HG02973 (cell line): Measurements from ENCODE around the gene ZNF185.
A peak's percentile ranks its signal among the peaks of the same experiment; 100 is the strongest.

Experiments used
- ATAC-seq: cut with Tn5 transposase; IDR thresholded peaks from one replicate; pipeline ENCODE4 v1.9.1; 2021; ENCODE audit warnings: moderate library complexity; ENCODE audit not compliant: unreplicated experiment

ZNF185 gene

DNA sequence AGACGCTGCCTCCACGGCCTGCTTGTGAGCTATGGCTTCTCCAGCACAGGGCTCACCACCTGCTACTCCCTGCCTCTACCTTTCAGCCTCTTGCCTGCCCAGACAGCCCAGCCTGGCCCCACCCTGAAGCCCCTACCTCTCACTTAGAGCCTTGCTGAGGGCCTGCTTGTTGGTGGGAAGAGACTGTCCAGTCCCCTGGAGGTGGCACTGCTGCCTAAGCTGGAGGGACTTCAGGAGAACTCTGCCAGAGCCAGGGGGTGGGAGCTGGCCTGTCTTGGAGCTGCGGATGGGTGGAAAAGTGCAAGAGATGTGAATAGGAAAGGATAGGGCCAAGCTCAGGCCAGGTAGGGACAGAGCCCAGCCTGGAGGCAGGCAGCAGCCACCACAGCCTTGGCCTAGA is 2.7 kb upstream of the ZNF185 start:
- no peak for ATAC-seq

DNA sequence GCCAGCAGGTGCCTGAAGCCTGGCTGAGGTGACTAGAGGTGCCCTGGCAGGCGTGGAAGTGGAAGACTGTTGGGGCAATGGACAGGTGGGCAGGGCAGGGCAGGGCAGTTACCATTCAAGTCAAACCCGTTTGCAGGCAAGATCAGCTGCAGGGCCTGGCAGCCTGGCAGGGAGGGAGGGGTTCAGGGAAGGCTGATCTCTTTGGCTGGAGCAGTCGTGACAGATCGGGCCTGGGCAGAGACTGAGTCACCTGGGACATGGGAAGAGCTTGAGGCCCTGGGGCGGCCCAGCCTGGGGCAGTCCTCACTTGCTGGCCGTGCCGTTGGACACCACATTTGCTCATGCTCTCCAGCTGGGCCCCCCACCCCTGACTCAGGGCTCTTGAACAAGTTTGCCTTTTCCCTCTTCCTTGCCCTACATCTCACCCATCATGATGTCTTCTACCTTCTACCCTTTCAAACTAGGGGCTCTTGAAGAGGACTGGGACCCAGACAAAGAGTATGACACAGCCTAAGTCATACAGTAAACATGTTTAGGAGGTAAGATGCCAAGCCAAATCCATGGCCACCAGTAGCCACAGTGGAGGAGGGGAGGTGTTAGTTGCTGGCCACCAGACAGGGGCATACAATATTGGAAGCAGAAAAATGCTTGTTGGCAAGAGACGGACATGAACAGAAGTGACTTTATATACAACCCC is 2.0 kb upstream of the ZNF185 start:
- ATAC-seq: no peak

DNA sequence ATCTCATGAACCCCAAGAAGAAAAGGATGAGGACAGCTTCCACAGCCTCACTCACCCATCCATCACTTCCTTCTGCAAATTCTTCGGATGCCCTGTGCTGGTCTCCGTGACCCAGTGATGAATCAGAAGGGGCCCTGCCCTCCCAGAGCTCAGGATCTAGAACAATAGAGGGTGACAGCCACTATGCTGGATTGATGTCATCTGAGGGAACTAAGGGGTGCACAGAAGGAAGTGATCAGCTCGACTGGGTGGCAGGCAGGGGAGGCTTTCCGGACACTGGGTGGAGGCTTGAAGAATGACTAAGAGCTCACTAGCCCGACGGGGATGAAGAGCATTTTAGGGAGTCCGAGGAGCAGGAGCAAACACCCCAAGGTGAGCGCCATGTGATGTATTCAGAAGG is 1.4 kb upstream of the ZNF185 start:
- no peak for ATAC-seq

DNA sequence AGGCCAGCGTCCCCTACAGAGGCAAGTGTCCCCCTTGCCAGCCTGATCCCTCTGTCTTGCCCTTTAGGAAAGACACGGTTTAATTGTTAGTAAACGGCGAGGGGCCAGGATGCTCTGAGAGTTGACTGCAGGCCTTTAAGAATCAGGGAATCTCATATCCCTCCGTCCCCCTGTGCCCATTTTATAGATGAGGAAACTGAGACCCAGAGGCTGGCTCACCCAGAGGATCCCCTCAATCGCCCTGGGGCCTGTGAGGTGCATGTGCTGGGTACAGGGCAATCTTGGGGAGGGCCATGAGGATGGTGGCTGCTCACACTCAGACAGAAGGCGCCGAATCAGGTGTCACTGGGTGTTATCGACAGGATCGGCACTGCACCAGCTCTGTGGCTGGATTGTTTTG is 575 bp downstream of the ZNF185 start:
- no peak for ATAC-seq

DNA sequence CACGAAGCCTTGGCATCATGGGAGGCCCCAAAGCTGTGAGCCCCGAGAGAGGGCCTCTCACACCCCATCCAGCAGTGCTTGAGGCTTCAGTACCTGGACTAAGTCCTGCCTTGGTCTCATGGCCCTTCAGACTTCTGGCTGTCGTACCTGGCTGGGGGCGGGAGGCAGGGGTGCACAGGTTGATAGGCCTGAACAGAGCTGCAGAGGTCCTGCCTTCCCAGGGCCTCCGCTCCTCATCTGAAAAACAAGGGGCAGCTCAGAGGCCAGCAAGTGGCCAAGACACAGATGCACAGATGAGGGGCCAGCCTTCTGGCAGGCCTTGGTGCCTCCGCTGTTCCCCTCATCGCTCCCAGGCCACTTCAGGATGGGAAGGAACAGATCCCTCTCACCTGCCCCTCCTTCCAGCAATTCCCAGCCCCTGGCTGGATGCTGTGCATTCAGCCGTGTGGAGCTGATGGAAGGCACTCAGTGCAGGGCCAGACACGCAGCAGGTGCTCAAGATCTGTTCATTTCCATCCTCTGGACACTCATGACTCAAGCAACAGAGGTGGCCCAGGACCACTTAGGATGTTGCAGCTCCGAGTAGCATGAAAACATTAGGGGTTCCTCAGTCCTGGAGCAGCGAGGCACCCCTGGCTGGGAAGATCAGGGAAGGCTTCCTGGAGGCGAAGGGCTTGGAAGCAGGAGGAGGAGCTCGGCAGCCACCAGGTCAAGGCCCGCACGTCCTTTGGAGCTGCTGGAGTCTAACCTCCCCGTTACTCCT is 1.4 kb downstream of the ZNF185 start:
- ATAC-seq: no peak

DNA sequence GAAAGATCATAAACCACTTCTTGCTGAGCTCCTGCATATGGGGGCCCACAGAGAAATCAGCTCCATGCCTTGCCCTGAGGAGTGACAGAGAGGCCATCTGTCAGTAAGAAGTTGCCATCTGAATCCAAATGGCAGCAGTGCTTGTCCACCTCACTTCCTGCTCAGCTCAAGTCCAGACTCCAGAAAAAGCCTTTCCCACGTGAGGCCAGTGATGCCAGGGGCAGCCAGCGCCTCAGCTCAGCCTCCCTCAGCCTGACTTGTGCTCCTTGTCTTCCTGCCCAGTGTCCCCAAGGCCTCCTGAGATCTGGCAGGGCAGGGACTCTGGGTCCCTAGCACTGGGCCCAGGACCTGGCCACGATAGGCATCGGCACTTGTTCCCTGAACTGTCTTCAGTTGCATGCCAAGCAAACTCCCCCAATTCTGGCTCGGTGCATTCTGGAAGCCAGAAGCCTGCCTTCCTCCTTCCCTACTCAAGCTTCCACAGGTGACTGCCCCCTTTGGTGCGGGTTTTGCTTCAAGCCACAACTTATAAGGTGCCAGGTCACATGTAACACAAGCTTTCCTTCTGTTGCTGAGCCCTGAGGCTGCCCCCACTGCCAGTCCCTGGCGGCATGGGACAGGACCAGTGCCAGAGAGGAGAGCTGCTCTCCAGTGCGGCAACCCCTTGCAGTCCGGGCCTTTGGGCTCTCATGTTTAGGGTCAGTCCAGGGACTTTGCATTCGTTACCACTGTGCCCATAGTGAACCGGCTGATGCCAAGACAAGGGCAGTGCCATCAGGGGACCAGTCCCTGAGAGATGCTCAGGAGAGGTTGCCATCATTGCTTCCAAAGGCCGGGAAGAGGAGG is 2.2 kb downstream of the ZNF185 start:
- ATAC-seq: no peak

GRCh38 chrX:152900937-152901445 is 3.1 kb downstream of the ZNF185 start:
- ATAC-seq: no peak

- no peak for ATAC-seq
These were observed 4.1 kb downstream of the ZNF185 start for GRCh38 chrX:152901816-152902501.

GRCh38 chrX:152902502-152902820 is 4.6 kb downstream of the ZNF185 start:
- no peak for ATAC-seq

- no peak for ATAC-seq
These were observed 5.7 kb downstream of the ZNF185 start for GRCh38 chrX:152903589-152903988.

GRCh38 chrX:152904151-152905080 is 6.5 kb downstream of the ZNF185 start:
- no peak for ATAC-seq

DNA sequence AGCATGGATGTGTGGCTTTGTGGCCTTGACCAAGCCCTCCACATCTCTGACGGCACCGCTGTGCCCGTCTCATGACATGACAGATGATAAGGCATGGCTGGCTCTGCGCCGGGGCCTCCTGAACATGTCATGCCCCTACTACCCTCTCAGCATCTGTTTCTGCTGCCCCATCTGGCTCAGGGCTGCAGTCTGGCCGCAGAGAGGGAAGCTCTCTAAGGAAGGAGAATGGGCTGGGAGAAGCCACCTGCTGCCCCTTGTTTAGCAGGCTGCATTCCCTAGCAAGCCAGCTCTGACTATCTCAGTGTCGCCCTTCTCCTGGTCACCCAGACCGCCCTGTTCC is 7.2 kb downstream of the ZNF185 start:
- ATAC-seq: no peak

- ATAC-seq: no peak
These were observed 9.3 kb downstream of the ZNF185 start for GRCh38 chrX:152907084-152907651.

DNA sequence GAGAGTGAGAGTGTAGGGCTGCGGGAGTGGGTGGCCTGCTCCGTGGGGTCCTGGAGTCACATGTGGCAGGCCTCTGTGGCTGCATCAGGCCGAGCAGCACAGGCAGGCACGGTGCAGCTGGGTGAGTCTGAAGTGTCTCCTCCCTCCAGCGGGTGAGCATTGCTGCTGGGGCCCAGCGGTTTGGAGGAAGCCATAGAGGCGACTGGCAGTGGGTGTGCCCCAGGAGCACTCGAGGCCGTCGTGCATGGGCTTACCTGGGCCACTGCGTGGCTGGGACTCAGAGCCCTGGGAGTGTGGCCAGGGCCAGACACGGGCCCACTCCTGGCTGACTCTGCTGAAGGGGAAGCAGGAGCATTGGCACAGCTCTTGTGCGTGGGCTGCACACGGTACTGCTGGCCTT is 10.6 kb downstream of the ZNF185 start:
- ATAC-seq: no peak

DNA sequence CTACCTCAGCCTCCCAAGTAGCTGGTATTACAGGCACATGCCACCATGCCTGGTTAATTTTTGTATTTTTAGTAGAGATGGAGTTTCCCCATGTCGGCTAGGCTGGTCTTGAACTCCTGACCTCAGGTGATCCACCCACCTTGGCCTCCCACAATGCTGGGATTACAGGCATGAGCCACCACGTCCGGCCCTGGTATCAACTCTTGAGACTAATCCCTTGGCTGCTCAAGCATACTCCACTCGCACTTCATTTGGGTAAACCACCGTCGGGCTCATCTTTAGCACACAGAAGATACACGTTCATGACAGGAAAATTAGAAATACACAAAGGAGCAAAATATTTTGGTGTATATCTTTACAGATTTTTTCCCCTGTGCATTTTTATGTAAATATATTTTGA is 12.2 kb downstream of the ZNF185 start:
- peak; percentile 67 for ATAC-seq

DNA sequence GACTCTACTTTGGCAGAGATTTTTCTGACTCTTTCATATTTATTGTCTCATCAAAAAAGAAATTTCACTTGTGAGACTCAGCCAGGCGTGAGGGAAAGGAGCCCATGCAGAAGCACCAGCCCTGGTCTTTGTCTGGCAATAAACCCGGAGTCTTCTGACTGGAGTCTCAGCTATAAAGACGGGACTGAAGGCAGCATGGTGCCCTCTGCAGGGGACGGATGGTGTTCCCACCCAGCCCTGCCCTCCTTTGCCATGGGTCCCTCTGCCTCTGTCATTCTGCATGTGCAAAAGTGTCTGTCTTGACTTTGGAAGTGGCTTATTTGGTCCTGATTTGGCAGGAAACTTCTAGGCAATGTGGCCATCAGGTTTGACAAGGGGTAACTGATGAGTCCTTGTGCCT is 14.2 kb downstream of the ZNF185 start:
- ATAC-seq: no peak

DNA sequence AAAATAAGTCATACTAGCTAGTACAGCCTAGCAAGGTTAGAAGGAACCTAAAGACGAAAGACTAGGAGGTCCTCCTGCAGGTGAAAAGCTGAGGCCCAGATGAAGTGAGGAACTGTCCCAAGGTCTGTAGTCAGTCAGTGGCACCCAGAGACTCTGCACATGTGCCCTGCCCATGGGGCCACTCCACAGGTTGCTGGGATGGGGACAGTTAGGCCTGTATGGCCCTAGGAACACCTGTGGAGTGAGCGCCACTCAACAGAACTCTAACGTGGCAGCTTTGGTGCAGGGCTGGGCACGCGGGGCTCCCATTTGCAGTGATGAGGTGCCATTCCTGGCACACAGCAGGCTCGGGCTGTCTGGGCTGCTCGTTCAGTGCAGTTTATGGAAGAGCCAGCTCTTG is 14.8 kb downstream of the ZNF185 start:
- ATAC-seq: no peak

DNA sequence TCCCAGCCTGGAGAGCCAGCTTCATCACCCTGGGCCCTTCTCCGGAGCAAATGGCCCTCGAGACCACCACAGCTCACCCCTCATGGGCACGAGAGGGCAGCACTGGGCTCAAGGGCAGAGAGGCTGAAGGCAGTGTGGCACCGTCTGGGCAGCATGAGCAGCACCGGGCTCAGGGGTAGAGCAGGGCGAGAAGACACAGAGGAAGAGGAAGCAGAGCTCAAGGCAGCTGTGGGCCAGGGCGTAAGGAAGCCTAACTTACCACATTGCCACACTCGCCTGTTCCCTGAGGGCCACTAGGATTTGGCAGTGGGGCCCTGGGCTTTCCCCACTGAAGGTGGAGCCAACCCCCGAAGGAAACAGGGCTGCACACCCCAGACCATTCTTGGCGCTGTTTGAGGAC is 15.5 kb downstream of the ZNF185 start:
- ATAC-seq: no peak

- no peak for ATAC-seq
These were observed 16.0 kb downstream of the ZNF185 start for GRCh38 chrX:152913910-152914309.
